GM18867 (cell line): ENCODE results near the gene FAM53B.

Source experiments
- ATAC-seq: cut with Tn5 transposase; IDR thresholded peaks from one replicate; pipeline ENCODE4 v1.9.1; 2021; ENCODE audit warnings: mild to moderate bottlenecking, moderate library complexity; ENCODE audit not compliant: unreplicated experiment

Gene FAM53B

DNA sequence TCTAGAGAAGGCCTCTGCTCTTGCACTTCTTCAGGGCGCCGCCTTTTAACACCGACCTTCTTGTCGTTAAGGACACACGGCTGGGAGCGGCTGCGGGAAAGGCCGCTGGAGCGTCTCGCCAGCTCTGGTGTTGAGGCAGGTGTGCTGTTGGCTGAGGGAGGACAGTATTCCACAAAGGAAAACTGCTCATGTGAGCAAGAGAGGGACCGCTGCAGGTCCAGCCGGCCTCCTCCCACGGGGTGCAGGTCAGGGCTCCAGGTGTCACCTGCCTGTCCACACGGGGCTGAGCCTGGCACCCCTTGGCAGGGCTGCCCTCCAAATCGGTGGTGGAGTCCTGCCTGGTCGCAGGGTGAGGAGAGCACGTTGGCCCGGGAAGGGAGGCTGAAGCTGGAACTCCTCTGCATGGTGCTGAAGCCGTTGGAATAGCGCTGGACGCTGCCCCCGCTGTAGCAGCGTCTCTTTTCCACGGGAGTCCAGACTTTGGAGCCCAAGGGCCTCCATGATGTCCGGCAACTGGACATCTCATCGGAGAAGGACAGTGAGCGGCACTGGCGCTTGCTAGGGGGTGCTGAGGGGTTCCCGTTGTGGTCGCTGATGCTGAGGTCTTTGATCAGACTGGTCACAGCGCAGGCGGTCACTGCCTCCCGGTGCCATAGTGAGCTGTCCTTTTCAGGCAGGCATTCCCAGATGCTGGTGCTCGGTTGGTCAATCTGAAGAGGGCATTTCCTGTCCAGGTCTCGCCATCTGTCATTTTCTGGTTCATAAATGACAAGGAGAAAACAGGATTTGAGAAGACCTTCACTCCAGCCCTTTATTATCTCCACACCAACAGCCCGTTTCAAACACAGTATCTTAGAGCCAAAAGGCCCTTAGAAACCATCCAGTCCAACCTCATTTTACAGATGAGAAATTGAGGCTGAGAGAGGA lies 62.3 kb downstream of the FAM53B start:
- ATAC-seq, result no peak

- no peak for ATAC-seq
Observed at GRCh38 chr10:124681091-124681490, 63.1 kb downstream of the FAM53B start.

DNA sequence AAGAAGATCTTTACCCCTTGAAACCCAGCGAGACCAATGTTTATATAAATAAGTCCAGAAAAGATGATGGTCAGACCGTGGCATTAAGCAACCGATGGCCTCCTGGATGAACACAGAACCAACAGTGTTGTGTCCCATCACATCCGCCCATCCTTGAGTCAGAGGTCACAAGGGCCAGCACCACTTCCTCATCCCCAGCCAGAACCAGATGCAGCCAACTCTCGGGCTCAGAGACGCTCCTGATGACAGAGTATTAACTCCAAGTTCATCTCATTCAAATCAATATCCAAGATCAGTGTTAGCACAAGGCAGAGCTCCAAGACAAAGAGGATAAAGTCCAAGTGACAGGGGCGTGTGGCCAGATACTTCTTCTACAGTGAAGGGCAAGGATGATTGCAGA lies 63.5 kb downstream of the FAM53B start:
- no peak for ATAC-seq

DNA sequence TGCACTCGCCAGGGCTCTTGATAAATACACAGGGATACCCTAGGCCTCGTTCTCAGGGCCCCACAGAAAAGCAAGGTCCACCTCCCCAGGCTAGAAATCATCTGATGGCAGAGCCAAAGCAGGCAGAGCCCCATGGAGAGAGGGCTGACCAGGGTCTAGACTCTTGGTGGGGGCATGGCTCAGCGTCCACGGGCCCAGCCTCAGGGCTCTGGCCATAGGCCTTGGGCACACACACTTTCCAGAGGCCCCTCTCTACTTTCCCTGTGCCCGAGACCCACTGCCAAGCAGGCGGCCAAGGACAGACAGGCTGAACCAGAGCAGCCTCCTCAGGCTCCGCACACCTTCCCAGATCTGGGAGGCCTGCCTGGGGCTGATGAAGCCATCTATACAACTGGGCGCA lies 64.8 kb downstream of the FAM53B start:
- no peak for ATAC-seq

GRCh38 chr10:124678557-124679240 lies 65.5 kb downstream of the FAM53B start:
- ATAC-seq, result no peak

DNA sequence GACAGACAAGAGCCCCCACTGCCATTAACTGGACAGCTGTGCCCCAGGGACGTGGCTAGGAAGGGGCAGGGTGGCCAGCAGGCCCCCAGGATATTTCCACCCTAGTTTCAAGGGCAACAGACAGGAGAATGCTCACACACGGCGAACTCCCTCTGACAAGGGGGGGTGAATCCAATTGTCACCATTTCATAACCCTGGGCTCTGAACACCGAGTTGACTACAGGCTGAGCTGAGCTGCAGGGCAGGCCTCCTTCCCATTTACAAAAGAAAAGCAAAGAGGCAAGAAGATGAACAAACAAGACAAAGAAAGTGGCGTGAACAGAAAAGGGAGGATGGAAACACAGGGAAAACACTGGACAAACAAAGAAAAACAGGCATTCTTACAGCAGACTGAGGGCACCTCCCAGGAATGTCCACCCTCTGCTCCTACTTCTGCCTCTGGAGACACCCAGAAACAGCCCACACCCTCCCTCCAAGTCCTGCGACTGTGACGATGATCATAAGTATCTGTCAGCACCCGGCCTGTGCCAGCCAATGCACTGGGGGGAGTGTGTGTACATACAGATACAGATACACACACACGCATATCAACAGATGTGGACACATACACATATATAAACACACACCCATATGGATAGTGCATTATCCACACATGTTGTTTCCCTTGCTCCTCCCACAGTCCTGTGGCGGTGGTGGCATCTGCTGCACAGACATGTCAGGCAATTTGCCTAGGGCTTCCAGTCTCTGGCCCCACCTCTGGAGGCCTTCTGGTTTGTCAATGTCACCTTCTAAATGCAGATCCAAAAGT lies 66.2 kb downstream of the FAM53B start:
- ATAC-seq, result no peak

DNA sequence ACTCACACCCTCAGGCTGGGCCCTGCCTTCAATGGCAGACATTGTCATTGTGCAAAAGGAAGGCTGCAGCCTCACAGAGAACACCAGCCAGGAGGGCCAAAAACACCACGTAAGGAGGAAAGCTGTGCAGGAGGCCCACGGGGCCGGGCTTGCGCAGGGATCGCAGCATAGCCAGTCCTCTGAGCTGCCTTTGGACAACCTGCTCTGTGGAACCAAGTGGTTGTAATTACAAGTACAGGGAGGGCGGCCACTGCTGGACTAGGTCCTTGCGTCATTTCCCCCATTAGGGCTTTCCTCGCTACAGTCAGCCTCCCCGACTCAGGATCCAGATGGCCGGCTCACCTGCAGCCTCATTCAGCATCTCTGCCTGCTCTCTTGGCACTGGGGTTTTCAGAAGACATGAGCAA lies 66.9 kb downstream of the FAM53B start:
- no peak for ATAC-seq

- ATAC-seq, result no peak
Observed at GRCh38 chr10:124676416-124677062, 67.6 kb downstream of the FAM53B start.

GRCh38 chr10:124675824-124676223 lies 68.4 kb downstream of the FAM53B start:
- ATAC-seq, result no peak

- ATAC-seq, result no peak
Observed at GRCh38 chr10:124675261-124675660, 68.9 kb downstream of the FAM53B start.

DNA sequence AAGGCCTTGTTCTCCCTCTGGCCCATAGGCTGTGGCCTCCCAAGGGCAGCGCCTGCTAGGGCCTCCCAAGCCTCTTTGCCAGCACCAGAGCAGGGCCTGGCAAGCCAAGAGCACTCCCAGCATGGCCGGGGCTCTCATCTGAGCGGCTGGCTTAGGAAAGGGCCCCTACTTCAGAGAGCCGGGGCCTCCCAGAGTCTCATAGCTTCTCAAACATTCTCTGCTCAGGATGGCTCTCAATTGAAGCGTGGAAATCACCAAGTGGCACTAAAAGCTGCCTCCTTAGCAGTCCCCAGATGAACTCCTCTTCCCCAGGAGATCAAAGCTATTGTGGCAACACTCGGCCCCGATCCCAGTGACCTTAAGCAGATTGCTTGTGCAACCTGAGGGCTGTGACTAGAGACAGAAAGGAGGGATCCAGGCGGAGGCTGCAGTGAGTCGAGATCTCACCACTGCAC lies 69.4 kb downstream of the FAM53B start:
- no peak for ATAC-seq

- ATAC-seq, result no peak
Observed at GRCh38 chr10:124672181-124672638, 72.0 kb downstream of the FAM53B start.

- ATAC-seq, result no peak
Observed at GRCh38 chr10:124671486-124672075, 72.6 kb downstream of the FAM53B start.

DNA sequence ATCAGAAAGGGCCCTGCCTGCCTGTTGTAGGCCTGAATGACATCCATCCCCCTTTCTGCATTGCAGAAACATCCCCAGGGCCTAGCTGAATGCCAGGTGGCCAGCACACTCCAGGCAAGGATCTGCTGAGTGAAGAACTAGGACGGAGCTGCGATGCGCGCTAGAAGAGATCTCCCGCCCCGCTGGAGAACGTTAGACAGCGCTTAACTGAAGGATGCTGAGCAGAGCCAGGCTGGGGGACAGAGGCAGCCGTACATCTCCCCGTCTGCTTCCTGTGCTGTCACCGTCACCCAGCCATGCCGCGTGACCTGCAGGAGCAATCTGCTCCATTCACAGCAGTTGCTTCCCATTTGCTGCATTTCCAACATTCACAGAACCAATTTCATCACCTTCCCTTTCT lies 73.3 kb downstream of the FAM53B start:
- no peak for ATAC-seq

GRCh38 chr10:124669824-124670654 lies 74.1 kb downstream of the FAM53B start:
- ATAC-seq, result no peak

DNA sequence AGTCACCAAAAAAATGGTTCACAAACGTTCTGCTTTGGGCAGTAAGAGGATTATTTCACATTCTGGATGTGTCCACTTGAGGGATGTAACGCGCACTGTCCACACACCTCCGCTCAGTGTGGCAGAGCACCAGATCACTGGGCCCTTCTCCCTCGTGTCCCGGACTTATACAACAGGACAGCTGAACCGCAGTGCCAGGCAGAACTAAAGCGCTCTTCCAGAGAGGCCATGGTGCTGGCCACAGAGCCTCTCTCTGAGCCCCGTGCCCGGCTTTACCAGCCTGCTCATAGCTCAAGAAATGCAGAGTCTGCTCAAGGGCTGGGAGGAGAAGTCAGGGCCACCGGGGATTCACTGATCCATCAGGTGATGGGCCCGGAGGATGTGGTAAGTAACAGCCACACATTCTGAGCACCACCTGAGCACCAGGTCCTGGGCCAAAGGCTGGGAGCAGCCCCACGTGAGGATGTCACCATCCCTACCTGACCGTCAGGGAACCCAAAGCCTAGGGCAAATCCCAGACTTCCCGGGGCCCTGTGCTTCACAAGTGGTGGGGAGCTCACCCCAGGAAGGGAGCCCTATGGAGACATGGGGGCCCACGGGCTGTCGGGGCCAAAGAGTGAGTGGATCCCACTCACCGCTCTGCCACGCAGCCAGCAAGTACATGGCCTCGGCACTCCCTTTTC lies 74.9 kb downstream of the FAM53B start:
- no peak for ATAC-seq

GRCh38 chr10:124668517-124669051 lies 75.6 kb downstream of the FAM53B start:
- ATAC-seq, result no peak
